HepG2 (cell line): ENCODE results near the gene C1orf21. TPM values are rescaled to one million over a fixed set of nuclear protein-coding genes. Genes with fewer than 3 reads are reported as not detected.

Source experiments
- ATAC-seq: fragments of 200-7000 bp; cut with Tn5 transposase; 3 replicates; pipeline ENCODE4 v1.9.1; 2020; ENCODE audit warnings: mild to moderate bottlenecking, moderate library complexity
- BruUV-seq: library from RNA; stranded (reverse); fragments of 400-500 nt; replicated peaks from 2 replicates; lab custom pipeline; 2021; lab: Mats Ljungman, UMichigan
- CTCF ChIA-PET: fragments of 300-600 bp; formaldehyde crosslinking; extraction: SDS; loops from one replicate; lab custom pipeline; 2021; ENCODE audit warnings: low total read pairs, inconsistent platforms, low intra/inter-chr PET ratio; lab: Yijun Ruan, JAX
- POLR2A ChIA-PET: fragments of 350-600 bp; sonication (Branson Sonifier 250); formaldehyde crosslinking; loops from one replicate; lab custom pipeline; 2020; ENCODE audit warnings: antibody characterized with exemption, inconsistent platforms; lab: Yijun Ruan, JAX
- DNase-seq: peaks from one replicate; pipeline ENCODE4 v3.0.0-alpha.2; 2015; ENCODE audit warnings: low spot score
- FAIRE-seq: peaks from 3 replicates; lab custom pipeline; 2011; peaks lifted over from hg19 to GRCh38; lab: Jason Lieb, UNC
- H2AFZ ChIP-seq: one replicate; pipeline ENCODE4 v1.6.1; 2011; ENCODE audit warnings: low read length, inconsistent platforms
- H3K27ac ChIP-seq: fragments of 300-600 bp; 3 replicates; pipeline ENCODE4 v1.8.0; 2011; ENCODE audit warnings: mixed run types, mild to moderate bottlenecking, mixed read lengths, low read length, inconsistent platforms; ENCODE audit not compliant: insufficient read depth; ENCODE audit errors: extremely low read length
- H3K27me3 ChIP-seq, 2 experiments: fragments of 200-600 bp in 1 of 2; 2 replicates in 1 of 2; 3 replicates in 1 of 2; pipeline versions ENCODE4 v1.6.0 to v1.8.0; 2011; ENCODE audit warnings: low read length in 2 of 2, mild to moderate bottlenecking in 2 of 2, moderate library complexity in 2 of 2, inconsistent platforms in 1 of 2; ENCODE audit not compliant: insufficient read depth in 2 of 2, control insufficient read depth in 1 of 2
- H3K36me3 ChIP-seq, 2 experiments: fragments of 200-600 bp in 1 of 2; replicated peaks in 1 of 2; 2 replicates in 1 of 2; 3 replicates in 1 of 2; pipeline versions ENCODE4 v1.5.1 to v1.8.0; 2011; ENCODE audit warnings: low read length in 2 of 2, inconsistent platforms in 1 of 2; ENCODE audit not compliant: insufficient read depth in 2 of 2, control insufficient read depth in 1 of 2
- H3K4me1 ChIP-seq: 2 replicates; pipeline ENCODE4 v1.5.1; 2012; ENCODE audit warnings: low read length, inconsistent platforms; ENCODE audit not compliant: insufficient read depth
- H3K4me2 ChIP-seq: 2 replicates; pipeline ENCODE4 v1.6.0; 2011; ENCODE audit warnings: low read depth, low read length, inconsistent platforms
- H3K4me3 ChIP-seq, 3 experiments: fragments of 200-600 bp in 1 of 3; sonication (generic), shearing (Covaris generic) in 1 of 3; replicated peaks in 1 of 3; 2 replicates each; pipeline ENCODE4 v1.5.1; 2011 to 2016; ENCODE audit warnings: low read length in 3 of 3, inconsistent platforms in 2 of 3, low read depth in 2 of 3, mild to moderate bottlenecking in 2 of 3, control low read depth in 1 of 3, mixed read lengths in 1 of 3; ENCODE audit not compliant: insufficient read depth in 1 of 3
- H3K79me2 ChIP-seq: one replicate; pipeline ENCODE4 v1.6.1; 2011; ENCODE audit warnings: low read length, inconsistent platforms; ENCODE audit not compliant: insufficient read depth
- H3K9ac ChIP-seq: 2 replicates; pipeline ENCODE4 v1.6.0; 2011; ENCODE audit warnings: mild to moderate bottlenecking, low read depth, low read length, inconsistent platforms; ENCODE audit not compliant: insufficient read depth
- H3K9me3 ChIP-seq: 2 replicates; pipeline ENCODE4 v1.5.1; 2012; ENCODE audit warnings: mild to moderate bottlenecking, low read length
- H4K20me1 ChIP-seq: 2 replicates; pipeline ENCODE4 v1.6.0; 2011; ENCODE audit warnings: inconsistent platforms, mild to moderate bottlenecking, low read length, moderate library complexity; ENCODE audit not compliant: insufficient read depth
- CENPT ChIP-seq: sonication (generic); formaldehyde crosslinking; IDR thresholded peaks from 2 replicates; pipeline ENCODE4 v1.8.0; 2022; ENCODE audit warnings: low read depth, mild to moderate bottlenecking, moderate library complexity, missing genetic modification reagents
- GMEB1 ChIP-seq: sonication (generic); formaldehyde crosslinking; IDR thresholded peaks from 2 replicates; pipeline ENCODE4 v1.5.1; 2020; ENCODE audit warnings: missing genetic modification reagents, mild to moderate bottlenecking, borderline replicate concordance
- HCFC1 ChIP-seq: fragments of 150-350 bp; IDR thresholded peaks from 2 replicates; pipeline ENCODE4 v1.6.1; 2014; ENCODE audit warnings: low read depth, low read length
- SATB2 ChIP-seq: sonication (generic); formaldehyde crosslinking; IDR thresholded peaks from 2 replicates; pipeline ENCODE4 v1.5.0; 2020; ENCODE audit warnings: missing genetic modification reagents
- SIX1 ChIP-seq: sonication (generic); formaldehyde crosslinking; IDR thresholded peaks from 2 replicates; pipeline ENCODE4 v1.4.0; 2020; ENCODE audit warnings: missing genetic modification reagents, borderline replicate concordance
- SMYD3 ChIP-seq: sonication (generic); formaldehyde crosslinking; IDR thresholded peaks from 2 replicates; pipeline ENCODE4 v1.8.1; 2023; ENCODE audit warnings: mild to moderate bottlenecking, missing genetic modification reagents
- TEF ChIP-seq: sonication (generic); formaldehyde crosslinking; IDR thresholded peaks from 2 replicates; pipeline ENCODE4 v1.5.0; 2020; ENCODE audit warnings: missing genetic modification reagents
- ZBTB33 ChIP-seq: sonication (generic); formaldehyde crosslinking; IDR thresholded peaks from 2 replicates; pipeline ENCODE4 v1.4.0; 2020; ENCODE audit warnings: missing genetic modification reagents
- ZNF512 ChIP-seq: sonication (generic); formaldehyde crosslinking; IDR thresholded peaks from 2 replicates; pipeline ENCODE4 v1.4.0; 2020; ENCODE audit warnings: mild to moderate bottlenecking, missing genetic modification reagents
- WGBS: methylation state at CpG from one replicate; pipeline ENCODE4 v1.1.6; 2017; ENCODE audit warnings: low lambda C conversion rate; 5-methylcytosine and 5-hydroxymethylcytosine counted together
- in situ Hi-C: cut with HindIII; loops from 2 replicates; pipeline ENCODE4 v1.10.0; 2017; ENCODE audit warnings: low pct_unique_long_range_greater_than_20kb; ENCODE audit not compliant: extremely low pct_ligation_motif_present
- intact Hi-C: fragments of 100-400 bp; cut with micrococcal nuclease; formaldehyde crosslinking; loops from one replicate; pipeline ENCODE4 v1.10.0; 2022; ENCODE audit not compliant: unreplicated experiment
- polyA plus RNA-seq, 8 experiments: library from polyadenylated mRNA; depleted of rRNA in 3 of 8; stranded (reverse) in 7 of 8; unstranded in 1 of 8; fragments of >200 nt; fragmentation: Illumina TruSeq in 4 of 8; extraction: Trizol in 4 of 8; gene quantifications; 2 replicates each; pipeline versions ENCODE4 v1.2.1 to v1.2.3, GENCODE V29; 2011 to 2016; ENCODE audit warnings: low read depth in 4 of 8, missing spikeins in 1 of 8, mixed read lengths in 1 of 8; ENCODE audit not compliant: insufficient read depth in 1 of 8
- total RNA-seq, 5 experiments: library from RNA; depleted of rRNA; stranded (reverse); fragments of >200 nt; fragmentation: Illumina TruSeq; extraction: Trizol; gene quantifications; 2 replicates each; pipeline ENCODE4 v1.2.3, GENCODE V29; 2016; ENCODE audit warnings: low read depth in 1 of 5

The C1orf21 gene
- total and polyA plus RNA-seq, 2 of the 13 experiments (the other 11 are each of a cell fraction or from before 2014, with no cell fraction given) = not detected

GRCh38 chr1:184352776-184353175 is 34.1 kb upstream of the C1orf21 start (continued):
- TF ChIP-seq ZNF512 (CRISPR knock-in tag) = no peak
- no peak for TF ChIP-seq CENPT (CRISPR knock-in tag)
- no peak for TF ChIP-seq HCFC1
- TF ChIP-seq GMEB1 (CRISPR knock-in tag) = no peak

GRCh38 chr1:184354719-184355118 is 32.1 kb upstream of the C1orf21 start:
- no TSS peak for BruUV-seq
- POLR2A ChIA-PET = no interaction called here
- Histone ChIP-seq H3K4me1 (no peaks in the 10 kb centered on the region), H4K20me1 (no peaks in the 10 kb centered on the region), H2AFZ (no peak overlapping the region), H3K9ac (no peak overlapping the region), H3K27me3 (0 out of 5 replicates have a peak, but pooled peaks cover 0 to 3% of the 10 kb centered on the region in 2 experiments), H3K9me3 (no peaks in the 10 kb centered on the region), H3K36me3 (no peaks in the 10 kb centered on the region), H3K27ac (no peak overlapping the region), H3K4me3 (no peak overlapping the region), H3K79me2 (no peaks in the 10 kb centered on the region), H3K4me2 (no peak overlapping the region)
- FAIRE-seq = no peak
- CTCF ChIA-PET = no interaction called here
- intact Hi-C loops (no loop called here), in situ Hi-C loops (no loop called here)
- no peak for ATAC-seq
- DNase-seq = no peak
- WGBS = 0% methylated on average over 2 of the region's 2 CpGs
- no peak for TF ChIP-seq ZBTB33 (CRISPR knock-in tag)
- no peak for TF ChIP-seq TEF
- no peak for TF ChIP-seq SIX1 (CRISPR knock-in tag)
- TF ChIP-seq SMYD3 (CRISPR knock-in tag) = no peak
- no peak for TF ChIP-seq SATB2 (CRISPR knock-in tag)
